IMR-90 (cell line): ENCODE measurements around the gene ELP2.

ENCODE experiments used
- BHLHE40 ChIP-seq: fragments of 150-350 bp; IDR thresholded peaks from 2 replicates; pipeline ENCODE4 v1.6.1; 2016; ENCODE audit warnings: mild to moderate bottlenecking, low read depth, low read length
- FOS ChIP-seq: fragments of 150-350 bp; IDR thresholded peaks from 2 replicates; pipeline ENCODE4 v1.6.1; 2016; ENCODE audit warnings: low read depth, low read length
- MAZ ChIP-seq: IDR thresholded peaks from 2 replicates; pipeline ENCODE4 v1.6.1; 2012; ENCODE audit warnings: low read depth, mild to moderate bottlenecking, low read length, improper control_type of control experiment, moderate library complexity, borderline replicate concordance
- POLR2A ChIP-seq: IDR thresholded peaks from 2 replicates; pipeline ENCODE4 v1.6.1; 2012; ENCODE audit warnings: mild to moderate bottlenecking, low read depth, low read length
- RAD21 ChIP-seq: IDR thresholded peaks from 2 replicates; pipeline ENCODE4 v1.6.1; 2012; ENCODE audit warnings: low read length, improper control_type of control experiment
- RCOR1 ChIP-seq: IDR thresholded peaks from 2 replicates; pipeline ENCODE4 v1.6.1; 2012; ENCODE audit warnings: mild to moderate bottlenecking, low read length, improper control_type of control experiment; ENCODE audit not compliant: insufficient replicate concordance
- RFX5 ChIP-seq: IDR thresholded peaks from 2 replicates; pipeline ENCODE4 v1.8.0; 2012; ENCODE audit warnings: low read depth, mild to moderate bottlenecking, low read length, moderate library complexity
- SMC3 ChIP-seq: fragments of 150-350 bp; IDR thresholded peaks from 2 replicates; pipeline ENCODE4 v1.6.1; 2016; ENCODE audit warnings: low read depth, mild to moderate bottlenecking, antibody characterized with exemption, low read length, moderate library complexity
- TF ChIP-seq, protein P1 (sequence below): fragments of 150-350 bp; IDR thresholded peaks from 2 replicates; pipeline ENCODE4 v1.6.1; 2016; ENCODE audit warnings: low read depth, mild to moderate bottlenecking, low read length, moderate library complexity, borderline replicate concordance
- TF ChIP-seq, protein P2 (sequence below): conservative IDR thresholded peaks from 2 replicates; pipeline ENCODE4 v1.5.1; 2012; ENCODE audit warnings: mild to moderate bottlenecking, low read depth, low read length, improper control_type of control experiment
- TF ChIP-seq, protein P3 (sequence below): fragments of 150-350 bp; IDR thresholded peaks from 2 replicates; pipeline ENCODE4 v1.6.1; 2017; ENCODE audit warnings: mild to moderate bottlenecking, antibody characterized with exemption, low read length, low read depth

DNA sequence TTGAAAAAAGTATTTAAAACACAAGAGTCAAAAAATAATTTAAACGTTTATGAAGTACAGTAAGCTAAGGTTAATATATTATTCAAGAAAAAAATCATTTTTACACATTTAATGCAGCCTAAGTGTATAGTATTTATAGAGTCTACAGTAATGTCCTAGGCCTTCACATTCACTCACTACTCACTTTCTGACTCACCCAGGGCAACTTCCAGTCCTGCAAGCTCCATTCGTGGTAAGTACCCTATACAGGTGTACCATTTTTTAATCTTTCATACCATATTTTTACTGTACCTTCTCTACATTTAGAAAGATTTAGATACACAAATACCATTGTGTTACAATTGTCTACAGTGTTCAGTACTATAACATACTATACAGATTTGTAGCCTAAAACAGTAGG is 41.4 kb upstream of the ELP2 start:
- TF ChIP-seq, protein P1, sequence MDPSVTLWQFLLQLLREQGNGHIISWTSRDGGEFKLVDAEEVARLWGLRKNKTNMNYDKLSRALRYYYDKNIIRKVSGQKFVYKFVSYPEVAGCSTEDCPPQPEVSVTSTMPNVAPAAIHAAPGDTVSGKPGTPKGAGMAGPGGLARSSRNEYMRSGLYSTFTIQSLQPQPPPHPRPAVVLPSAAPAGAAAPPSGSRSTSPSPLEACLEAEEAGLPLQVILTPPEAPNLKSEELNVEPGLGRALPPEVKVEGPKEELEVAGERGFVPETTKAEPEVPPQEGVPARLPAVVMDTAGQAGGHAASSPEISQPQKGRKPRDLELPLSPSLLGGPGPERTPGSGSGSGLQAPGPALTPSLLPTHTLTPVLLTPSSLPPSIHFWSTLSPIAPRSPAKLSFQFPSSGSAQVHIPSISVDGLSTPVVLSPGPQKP = no peak
- TF ChIP-seq, protein P2, sequence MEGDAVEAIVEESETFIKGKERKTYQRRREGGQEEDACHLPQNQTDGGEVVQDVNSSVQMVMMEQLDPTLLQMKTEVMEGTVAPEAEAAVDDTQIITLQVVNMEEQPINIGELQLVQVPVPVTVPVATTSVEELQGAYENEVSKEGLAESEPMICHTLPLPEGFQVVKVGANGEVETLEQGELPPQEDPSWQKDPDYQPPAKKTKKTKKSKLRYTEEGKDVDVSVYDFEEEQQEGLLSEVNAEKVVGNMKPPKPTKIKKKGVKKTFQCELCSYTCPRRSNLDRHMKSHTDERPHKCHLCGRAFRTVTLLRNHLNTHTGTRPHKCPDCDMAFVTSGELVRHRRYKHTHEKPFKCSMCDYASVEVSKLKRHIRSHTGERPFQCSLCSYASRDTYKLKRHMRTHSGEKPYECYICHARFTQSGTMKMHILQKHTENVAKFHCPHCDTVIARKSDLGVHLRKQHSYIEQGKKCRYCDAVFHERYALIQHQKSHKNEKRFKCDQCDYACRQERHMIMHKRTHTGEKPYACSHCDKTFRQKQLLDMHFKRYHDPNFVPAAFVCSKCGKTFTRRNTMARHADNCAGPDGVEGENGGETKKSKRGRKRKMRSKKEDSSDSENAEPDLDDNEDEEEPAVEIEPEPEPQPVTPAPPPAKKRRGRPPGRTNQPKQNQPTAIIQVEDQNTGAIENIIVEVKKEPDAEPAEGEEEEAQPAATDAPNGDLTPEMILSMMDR = no peak
- TF ChIP-seq SMC3 (no peak), RAD21 (no peak), RFX5 (no peak), FOS (no peak), POLR2A (no peak), MAZ (no peak), BHLHE40 (no peak), RCOR1 (no peak)
- TF ChIP-seq, protein P3, sequence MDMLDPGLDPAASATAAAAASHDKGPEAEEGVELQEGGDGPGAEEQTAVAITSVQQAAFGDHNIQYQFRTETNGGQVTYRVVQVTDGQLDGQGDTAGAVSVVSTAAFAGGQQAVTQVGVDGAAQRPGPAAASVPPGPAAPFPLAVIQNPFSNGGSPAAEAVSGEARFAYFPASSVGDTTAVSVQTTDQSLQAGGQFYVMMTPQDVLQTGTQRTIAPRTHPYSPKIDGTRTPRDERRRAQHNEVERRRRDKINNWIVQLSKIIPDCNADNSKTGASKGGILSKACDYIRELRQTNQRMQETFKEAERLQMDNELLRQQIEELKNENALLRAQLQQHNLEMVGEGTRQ = no peak
